Esophagus squamous epithelium (tissue), 4 donors: ENCODE results near the gene OR1D5.

ENCODE experiments used
- CTCF ChIP-seq, 6 experiments: fragments of 450-650 bp in 4 of 6; fragments of 200-600 bp in 2 of 6; sonication (generic) in 2 of 6; IDR thresholded peaks; one replicate each; pipeline ENCODE4 v1.5.1; 2016 to 2019; ENCODE audit warnings: antibody characterized with exemption in 6 of 6, mild to moderate bottlenecking in 4 of 6, moderate library complexity in 4 of 6
- POLR2A ChIP-seq, 4 donors: fragments of 450-650 bp; IDR thresholded peaks; one replicate each; pipeline ENCODE4 v1.6.1; 2017; ENCODE audit warnings: antibody characterized with exemption in 4 of 4, mild to moderate bottlenecking in 4 of 4, moderate library complexity in 3 of 4

GRCh38 chr17:3032258-3033247, 30.9 kb downstream of the OR1D5 start:
- TF ChIP-seq POLR2A (IDR thresholded peaks at IDR 0.05) (no peak), CTCF (IDR thresholded peaks at IDR 0.05) (no peak)
